Measurements from ENCODE around the gene ACRV1.

Gene ACRV1

DNA sequence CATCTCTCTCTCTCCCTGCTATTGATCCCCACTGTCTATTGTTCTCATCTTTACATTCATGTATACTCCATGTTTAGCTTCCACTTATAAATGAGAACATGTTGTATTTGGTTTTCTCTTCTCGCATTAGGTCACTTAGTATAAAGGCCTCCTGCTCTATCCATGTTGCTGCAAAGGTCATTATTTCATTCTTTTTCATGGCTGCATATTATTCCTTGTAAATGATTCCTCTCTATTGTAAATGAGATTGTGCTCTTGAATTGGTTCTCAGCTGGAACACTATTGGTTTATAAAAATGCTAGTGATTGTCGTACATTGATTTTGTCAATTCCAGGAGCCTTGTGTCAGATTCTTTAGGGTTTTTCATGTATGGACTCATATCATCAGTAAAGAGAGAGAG, 13.5 kb downstream of the ACRV1 start:
- no peak overlapping the region for H3K4me3 ChIP-seq (ENCODE audit: low read length)
- DNase-seq (ENCODE audit: low read depth, low spot score) = no peak

DNA sequence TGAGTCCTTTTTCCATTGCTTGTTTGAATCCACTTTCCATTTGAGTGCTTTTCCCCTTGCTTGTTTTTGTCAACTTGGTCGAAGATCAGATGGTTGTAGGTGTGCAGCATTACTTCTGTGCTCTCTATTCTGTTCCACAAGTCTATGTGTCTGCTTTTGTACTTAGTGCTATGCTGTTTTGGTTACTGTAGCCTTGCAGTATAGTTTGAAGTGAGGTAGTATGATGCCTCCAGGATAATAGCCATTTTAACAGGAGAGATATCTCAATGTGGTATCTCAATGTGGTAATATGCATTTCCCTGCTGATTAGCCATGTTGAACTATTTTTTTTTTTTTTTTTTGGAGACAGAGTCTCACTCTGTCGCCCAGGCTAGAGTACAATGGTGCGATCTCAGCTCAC, 16.7 kb downstream of the ACRV1 start:
- H3K4me3 ChIP-seq (ENCODE audit: low read length) = no peak overlapping the region
- DNase-seq (ENCODE audit: low read depth, low spot score) = no peak

DNA sequence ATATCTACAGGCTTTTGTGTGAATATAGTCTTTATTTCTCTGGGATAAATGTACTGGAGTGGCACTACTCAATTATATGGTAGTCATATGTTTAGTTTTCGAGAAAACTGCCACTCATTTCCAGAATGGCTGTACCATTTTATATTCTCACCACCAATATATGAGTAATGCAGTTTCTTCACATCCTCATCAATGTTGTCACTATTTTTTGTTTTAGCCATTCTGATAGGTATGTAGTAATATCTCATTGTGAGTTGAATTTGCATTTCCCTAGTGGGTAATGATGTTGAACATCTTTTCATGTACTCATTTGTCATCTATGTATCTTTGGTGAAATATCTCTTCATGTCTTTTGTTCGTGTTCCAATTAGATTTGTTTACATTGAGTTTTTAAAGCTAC, 18.0 kb downstream of the ACRV1 start:
- no peak overlapping the region for H3K4me3 ChIP-seq (ENCODE audit: low read length)
- no peak for DNase-seq (ENCODE audit: low read depth, low spot score)

DNA sequence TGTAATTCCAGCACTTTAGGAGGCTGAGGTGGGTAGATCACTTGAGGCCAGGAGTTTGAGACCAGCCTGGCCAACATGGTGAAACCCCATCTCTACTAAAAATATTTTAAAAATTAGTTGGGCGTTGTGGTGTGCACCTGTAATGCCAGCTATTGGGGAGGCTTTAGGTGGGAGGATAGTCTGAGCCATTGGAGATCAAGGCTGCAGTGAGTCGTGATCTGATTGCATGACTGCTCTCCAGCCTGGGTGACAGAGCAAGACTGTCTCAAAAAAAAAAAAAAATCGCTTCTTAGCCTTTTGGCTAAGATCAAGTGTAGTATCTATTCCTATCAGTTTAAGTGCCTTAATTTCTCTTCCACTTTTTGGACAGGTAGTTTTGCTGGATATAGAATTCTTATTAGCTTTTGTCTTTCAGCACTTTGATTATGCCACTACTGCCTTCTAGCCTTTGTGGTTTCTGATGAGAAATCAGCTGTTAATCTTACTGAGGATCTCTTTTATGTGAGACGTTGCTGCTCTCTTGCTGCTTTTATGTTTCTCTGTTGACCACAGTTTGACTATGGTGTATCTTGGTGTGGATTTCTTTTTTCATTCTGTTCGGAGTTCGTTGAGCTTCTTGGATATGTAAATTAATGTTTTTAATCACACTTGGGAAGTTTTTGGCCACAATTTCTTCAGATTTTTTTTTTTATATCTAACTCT, 31.0 kb downstream of the ACRV1 start:
- no peak overlapping the region for H3K4me3 ChIP-seq (ENCODE audit: low read length)
- DNase-seq (ENCODE audit: low read depth, low spot score) = peak; percentile 80

DNA sequence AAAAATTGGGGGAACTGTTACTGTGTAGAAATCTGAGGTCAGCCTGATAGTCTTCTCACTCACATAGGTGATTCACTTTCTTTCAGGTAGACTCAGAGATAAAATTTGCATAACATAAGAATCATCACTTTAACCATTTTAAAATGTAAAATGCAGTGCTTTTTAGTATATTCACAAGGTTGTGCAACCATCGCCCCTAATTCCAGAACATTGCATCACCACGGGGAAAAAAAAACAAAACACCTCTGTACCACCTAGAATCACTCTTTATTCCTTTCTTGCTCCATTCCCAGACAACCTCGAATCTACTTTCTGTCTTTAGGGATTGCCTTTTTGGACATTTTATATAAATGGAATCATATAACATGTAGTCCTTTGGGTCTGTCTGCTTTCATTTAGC, 34.8 kb downstream of the ACRV1 start:
- H3K4me3 ChIP-seq (ENCODE audit: low read length) = no peak overlapping the region
- no peak for DNase-seq (ENCODE audit: low read depth, low spot score)

DNA sequence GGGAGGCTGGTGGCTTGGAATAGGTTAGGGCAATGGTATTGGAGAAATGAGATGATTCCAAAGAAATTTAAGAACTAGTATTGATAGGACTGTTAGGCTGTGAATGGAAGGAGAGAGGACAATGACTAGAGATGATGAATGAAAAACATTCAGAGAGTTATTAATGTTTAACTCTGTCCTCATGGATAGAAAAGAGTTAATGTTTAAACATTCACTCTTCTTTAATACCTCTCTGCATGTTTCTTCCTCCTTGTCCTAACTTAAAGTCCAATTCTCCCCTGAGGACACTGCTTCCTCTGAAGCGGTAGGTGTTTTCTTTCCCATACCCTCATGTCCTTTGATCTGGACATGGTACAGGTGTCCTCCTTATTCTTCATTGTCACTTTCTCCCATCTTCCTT, 42.3 kb downstream of the ACRV1 start:
- DNase-seq (ENCODE audit: low read depth, low spot score) = no peak
- no peak overlapping the region for H3K4me3 ChIP-seq (ENCODE audit: low read length)

DNA sequence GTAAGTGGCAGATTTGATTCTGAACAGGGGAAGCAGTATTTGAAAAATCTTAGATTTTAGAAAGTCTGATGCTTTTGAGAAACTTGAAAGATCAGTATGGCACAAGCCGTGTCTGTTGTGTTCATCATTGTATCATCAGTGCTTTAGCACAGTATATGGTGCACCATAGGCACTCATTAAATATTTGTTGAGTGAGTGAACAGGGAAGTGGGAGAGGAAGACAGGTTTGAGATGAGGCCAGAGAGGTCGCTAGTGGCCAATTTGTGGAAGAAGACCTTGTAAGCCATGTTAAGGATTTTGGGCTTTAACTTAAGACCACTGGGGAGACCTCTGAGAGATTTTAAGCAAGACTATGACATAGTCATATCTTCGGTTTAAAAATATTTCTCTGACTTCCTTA, 42.8 kb downstream of the ACRV1 start:
- no peak overlapping the region for H3K4me3 ChIP-seq (ENCODE audit: low read length)
- DNase-seq (ENCODE audit: low read depth, low spot score) = no peak

DNA sequence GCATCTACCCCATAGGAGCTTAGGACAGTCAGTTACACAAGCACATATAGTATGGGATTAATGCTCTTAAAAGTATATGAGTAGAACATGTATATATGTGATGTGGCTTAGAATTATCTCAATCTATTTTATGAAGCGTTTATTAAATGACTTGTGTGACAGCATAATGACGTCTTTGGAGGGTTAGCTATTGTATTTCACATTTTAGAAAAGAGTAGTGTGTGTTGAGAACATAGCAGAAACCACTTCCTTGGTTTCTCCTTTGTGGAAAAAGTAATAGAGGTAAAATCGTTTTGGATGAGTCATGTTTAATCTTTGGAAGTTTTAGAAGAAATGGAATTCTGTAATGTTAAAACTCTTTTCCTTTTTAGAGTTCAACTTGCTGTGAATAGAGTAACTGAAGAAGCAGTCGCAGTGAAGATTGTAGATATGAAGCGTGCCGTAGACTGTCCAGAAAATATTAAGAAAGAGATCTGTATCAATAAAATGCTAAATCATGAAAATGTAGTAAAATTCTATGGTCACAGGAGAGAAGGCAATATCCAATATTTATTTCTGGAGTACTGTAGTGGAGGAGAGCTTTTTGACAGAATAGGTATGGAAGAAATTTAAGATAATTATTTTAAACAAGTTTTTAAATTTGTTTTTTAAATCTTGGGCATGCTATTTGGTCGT, 53.3 kb downstream of the ACRV1 start:
- peak overlapping the region; percentile 85 for H3K4me3 ChIP-seq (ENCODE audit: low read length)
- no peak for DNase-seq (ENCODE audit: low read depth, low spot score)

DNA sequence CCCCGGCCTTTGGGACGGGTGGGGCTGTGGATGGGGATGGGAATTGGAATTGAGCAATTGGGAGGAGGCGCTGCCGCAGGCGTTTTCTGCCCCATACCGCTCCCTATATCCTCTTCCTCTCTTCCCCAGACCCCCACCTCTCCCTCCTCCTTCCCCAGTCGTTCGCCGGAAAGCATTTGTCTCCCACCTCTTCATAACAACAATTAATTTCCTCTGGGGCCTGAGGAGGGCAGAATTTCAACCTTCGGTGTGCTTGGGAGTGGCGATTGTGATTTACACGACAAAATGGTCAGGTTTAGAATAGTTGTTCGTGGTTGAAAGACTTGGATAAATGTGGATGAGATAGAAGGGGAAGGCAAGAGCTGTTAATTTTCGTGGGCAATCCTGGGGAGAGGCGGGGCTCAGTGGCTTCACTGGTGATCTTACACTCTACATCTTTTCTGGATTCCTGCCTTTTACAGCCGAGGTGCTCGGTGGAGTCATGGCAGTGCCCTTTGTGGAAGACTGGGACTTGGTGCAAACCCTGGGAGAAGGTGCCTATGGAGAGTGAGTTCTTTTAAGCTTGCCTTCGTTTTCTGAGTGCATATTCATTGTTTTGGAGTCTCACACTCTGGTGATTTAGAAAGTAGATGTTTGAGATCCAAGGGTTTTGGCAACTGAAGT, 54.2 kb downstream of the ACRV1 start:
- H3K4me3 ChIP-seq (ENCODE audit: low read length) = peak overlapping the region; percentile 85
- DNase-seq (ENCODE audit: low read depth, low spot score) = peak; percentile 31

DNA sequence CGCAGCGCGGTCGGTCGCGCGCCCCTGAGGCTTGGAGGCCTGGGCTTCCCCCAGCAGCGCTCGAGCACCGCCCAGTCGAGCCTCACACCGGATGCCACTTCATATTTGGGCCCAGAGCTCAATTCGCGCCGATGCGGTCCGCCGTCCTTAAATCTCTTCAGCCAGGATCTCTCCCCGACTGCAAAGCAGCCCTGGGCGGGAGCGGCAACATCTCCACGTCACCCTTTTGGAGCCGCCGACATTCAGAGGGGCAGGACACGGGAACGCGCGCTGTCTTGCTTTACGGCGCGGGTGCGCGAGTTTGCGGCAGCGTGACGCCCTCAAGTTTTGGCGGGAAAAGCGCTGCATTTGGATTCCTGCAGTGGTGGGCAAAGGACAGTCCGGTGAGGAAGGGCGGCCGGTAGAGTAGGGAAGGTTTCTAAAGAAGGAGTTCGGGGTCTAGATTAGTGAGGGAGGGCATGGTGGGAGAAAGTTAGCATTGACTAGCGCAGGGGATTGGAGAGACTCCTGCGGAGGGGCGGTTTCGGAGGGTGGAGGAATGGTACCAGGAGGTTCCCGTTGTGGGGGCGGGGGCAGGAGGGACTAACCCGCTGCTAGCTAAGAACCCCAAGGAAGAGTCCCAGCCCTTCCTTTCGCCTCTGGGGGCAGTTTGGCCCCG, 54.9 kb downstream of the ACRV1 start:
- peak; percentile 88 for DNase-seq (ENCODE audit: low read depth, low spot score)
- H3K4me3 ChIP-seq (ENCODE audit: low read length) = peak overlapping the region; percentile 85

DNA sequence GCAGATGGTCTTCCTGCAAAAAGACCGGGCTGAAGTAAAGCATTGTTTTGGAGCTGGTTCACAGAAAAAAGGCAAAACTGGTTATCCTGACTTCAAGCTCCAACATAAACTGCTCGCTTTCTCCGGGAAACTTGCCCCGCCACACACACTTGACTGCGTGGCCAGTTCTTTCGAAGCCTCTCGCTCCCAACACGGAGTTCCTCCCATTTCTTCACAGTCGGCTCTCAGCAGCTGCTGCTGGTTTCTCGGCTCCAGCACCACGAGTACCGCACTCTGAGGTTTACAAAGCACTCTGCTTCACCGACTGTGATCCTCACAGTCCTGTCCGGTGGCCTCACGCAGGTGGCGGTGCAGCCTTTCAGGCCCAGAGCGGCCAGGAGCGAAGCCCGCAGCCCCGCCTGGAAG, 55.4 kb downstream of the ACRV1 start:
- no peak for DNase-seq (ENCODE audit: low read depth, low spot score)

DNA sequence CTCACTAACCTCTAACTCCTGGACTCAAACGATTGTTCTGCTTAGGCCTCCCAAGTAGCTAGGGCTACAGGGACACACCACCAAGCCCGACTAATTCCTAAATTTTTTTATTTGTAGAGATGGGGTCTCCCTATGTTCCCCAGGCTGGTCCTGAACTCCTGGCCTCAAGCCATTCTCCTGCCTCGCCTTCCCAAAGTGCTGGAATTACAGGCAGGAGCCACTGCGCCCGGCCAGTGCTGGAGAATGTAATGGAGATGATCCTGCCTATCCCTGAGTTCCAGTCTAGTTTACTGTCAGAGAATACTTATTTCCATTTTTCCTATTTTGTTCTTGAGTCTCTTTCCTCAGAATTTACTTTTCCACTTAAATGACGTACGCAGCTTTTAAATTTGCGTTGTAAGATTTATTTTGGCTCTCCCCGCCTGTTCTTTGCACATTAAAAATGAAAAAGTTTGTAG, 55.9 kb downstream of the ACRV1 start, which contains the start of gene CHEK1:
Gene CHEK1 (plus strand): TSS at position 408 of the 458 bp plus-strand sequence. CDS start 1,606 bp downstream, outside the sequence.
- peak within 1 kb of the TSS; percentile 85 for H3K4me3 ChIP-seq (ENCODE audit: low read length)
- DNase-seq (ENCODE audit: low read depth, low spot score) = no peak

More for the DNA sequence above, 55.4 kb downstream of the ACRV1 start:
- peak overlapping the region; percentile 85 for H3K4me3 ChIP-seq (ENCODE audit: low read length)

DNA sequence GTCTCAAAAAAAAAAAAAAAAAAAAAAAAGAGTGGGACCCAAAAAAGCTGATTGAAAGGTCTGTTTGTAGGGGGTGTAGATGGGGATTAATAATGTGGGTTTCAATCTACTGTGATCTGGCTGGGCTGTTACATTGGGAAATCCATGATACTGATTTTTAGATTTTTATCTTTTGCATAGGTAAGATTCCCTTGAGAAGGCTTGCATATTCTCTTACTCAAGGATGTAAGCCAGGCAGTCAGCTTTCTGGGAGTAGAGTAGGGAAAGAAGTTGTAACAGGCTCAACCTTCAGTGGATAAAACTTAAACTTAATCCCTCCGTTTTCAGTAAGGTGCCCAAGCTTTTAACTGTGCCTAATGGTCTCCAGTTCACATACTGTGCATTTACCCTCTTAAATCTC, 57.6 kb downstream of the ACRV1 start:
- no peak for DNase-seq (ENCODE audit: low read depth, low spot score)
- H3K4me3 ChIP-seq (ENCODE audit: low read length) = no peak overlapping the region

DNA sequence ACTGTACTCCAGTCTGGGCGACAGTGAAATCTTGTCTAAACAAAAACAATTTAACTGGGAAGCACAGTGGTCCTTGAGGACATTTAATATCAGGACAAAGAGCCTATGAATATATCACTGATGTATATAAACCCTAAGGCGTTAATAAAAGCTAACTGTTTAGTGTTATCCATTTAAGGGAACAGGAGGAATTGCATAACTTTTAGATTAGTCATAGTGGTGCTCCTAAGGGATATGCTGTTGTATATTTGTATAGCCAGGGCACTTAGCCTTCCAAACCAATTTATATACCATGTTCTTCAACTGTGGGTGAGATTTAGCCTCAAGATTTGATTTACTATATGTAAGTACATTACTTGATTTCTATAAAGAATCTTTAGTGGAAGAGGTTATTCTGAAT, 58.7 kb downstream of the ACRV1 start:
- no peak for DNase-seq (ENCODE audit: low read depth, low spot score)
- no peak overlapping the region for H3K4me3 ChIP-seq (ENCODE audit: low read length)

All from Jurkat, Clone E6-1 (cell line).